Tibial artery (tissue), 4 donors: ENCODE data around the gene ENTR1.
"Not testable (repeated sequence)": the region's sequence is repeated elsewhere in the genome, so short reads cannot be mapped to it uniquely, and the experiment has no call there.

Experiments
- DNase-seq, 2 donors: peaks; one replicate each; pipeline ENCODE4 v3.0.0-alpha.2; 2019
- H3K27ac ChIP-seq, 2 donors: fragments of 200-600 bp; sonication (generic) in 1 of 2; 1 replicate in 1 of 2; 2 replicates in 1 of 2; pipeline ENCODE4 v1.5.1; 2018 to 2019; ENCODE audit warnings: mild to moderate bottlenecking in 1 of 2
- H3K27me3 ChIP-seq, 2 donors: fragments of 200-600 bp; sonication (generic) in 1 of 2; one replicate each; pipeline versions ENCODE4 v1.5.1 to v1.6.0; 2016 to 2019
- H3K36me3 ChIP-seq, 3 donors: fragments of 200-600 bp; sonication (generic) in 2 of 3; one replicate each; pipeline ENCODE4 v1.5.1; 2016 to 2019; ENCODE audit warnings: mild to moderate bottlenecking in 2 of 3
- H3K4me1 ChIP-seq, 4 donors: fragments of 200-600 bp; sonication (generic) in 2 of 4; 1 replicate in 3 of 4; 2 replicates in 1 of 4; pipeline ENCODE4 v1.5.1; 2016 to 2019
- H3K4me3 ChIP-seq, 2 donors: fragments of 200-600 bp; sonication (generic) in 1 of 2; 1 replicate in 1 of 2; 2 replicates in 1 of 2; pipeline ENCODE4 v1.5.1; 2018 to 2019; ENCODE audit warnings: mild to moderate bottlenecking in 2 of 2
- H3K9me3 ChIP-seq, 3 donors: fragments of 200-600 bp; sonication (generic) in 1 of 3; one replicate each; pipeline ENCODE4 v1.5.1; 2016 to 2019
- CTCF ChIP-seq, 2 experiments: fragments of 200-600 bp in 1 of 2; fragments of 450-650 bp in 1 of 2; IDR thresholded peaks; one replicate each; pipeline ENCODE4 v1.5.1; 2017 to 2019; ENCODE audit warnings: antibody characterized with exemption in 2 of 2, mild to moderate bottlenecking in 1 of 2, moderate library complexity in 1 of 2
- intact Hi-C: fragments of 100-400 bp; cut with DNase I; formaldehyde crosslinking; loops from one replicate; pipeline ENCODE4 v1.15.0; 2023; ENCODE audit warnings: low total_unique reads

Gene ENTR1

GRCh38 chr9:136412962-136413361 is 2.5 kb upstream of the ENTR1 start:
- Histone ChIP-seq H3K4me1 (peaks cover 0 to 29% (median 24%) of the 10 kb centered on the region in 4 donors), H3K27me3 (no peaks in the 10 kb centered on the region), H3K27ac (no peak overlapping the region), H3K36me3 (peaks cover 45 to 58% (median 55%) of the 10 kb centered on the region in 3 donors), H3K9me3 (no peaks in the 10 kb centered on the region), H3K4me3 (no peak overlapping the region)
- DNase-seq = no peak
- intact Hi-C loops = no loop called here
- TF ChIP-seq CTCF (IDR thresholded peaks at IDR 0.05) = no peak

GRCh38 chr9:136411378-136411777 is 964 bp upstream of the ENTR1 start:
- no peaks in the 10 kb centered on the region for H3K27me3 ChIP-seq
- intact Hi-C loops = no loop called here
- H3K4me1 ChIP-seq = peaks cover 0 to 29% (median 24%) of the 10 kb centered on the region in 4 donors
- no peak for TF ChIP-seq CTCF (IDR thresholded peaks at IDR 0.05)
- H3K27ac ChIP-seq = peak overlapping the region in 1 of 2 donors; percentile 79
- H3K9me3 ChIP-seq = no peaks in the 10 kb centered on the region
- H3K36me3 ChIP-seq = peaks cover 35 to 55% (median 54%) of the 10 kb centered on the region in 3 donors
- no peak for DNase-seq
- H3K4me3 ChIP-seq = peak overlapping the region; percentile 69 to 84

GRCh38 chr9:136409557-136410455 is 608 bp downstream of the ENTR1 start:
- Histone ChIP-seq H3K9me3 (no peaks in the 10 kb centered on the region), H3K4me3 (peak overlapping the region; percentile 69 to 84), H3K36me3 (peaks cover 38 to 55% (median 48%) of the 10 kb centered on the region in 3 donors), H3K27me3 (no peaks in the 10 kb centered on the region), H3K4me1 (peaks cover 0 to 29% (median 24%) of the 10 kb centered on the region in 4 donors), H3K27ac (peak overlapping the region; percentile 79 to 87)
- intact Hi-C loops = no loop called here
- no peak for DNase-seq
- TF ChIP-seq CTCF (IDR thresholded peaks at IDR 0.05) = no peak

GRCh38 chr9:136407911-136408310 is 2.5 kb downstream of the ENTR1 start:
- no peak overlapping the region for H3K4me3 ChIP-seq
- no peaks in the 10 kb centered on the region for H3K9me3 ChIP-seq
- H3K27me3 ChIP-seq = no peaks in the 10 kb centered on the region
- no peak for TF ChIP-seq CTCF (IDR thresholded peaks at IDR 0.05)
- intact Hi-C loops = no loop called here
- no peak overlapping the region for H3K27ac ChIP-seq
- no peak for DNase-seq
- H3K4me1 ChIP-seq = peaks cover 0 to 28% (median 24%) of the 10 kb centered on the region in 4 donors
- peaks cover 23 to 53% (median 46%) of the 10 kb centered on the region in 3 donors for H3K36me3 ChIP-seq

GRCh38 chr9:136407061-136407460 is 3.4 kb downstream of the ENTR1 start:
- H3K27ac ChIP-seq, H3K9me3 ChIP-seq, DNase-seq, H3K4me3 ChIP-seq, intact Hi-C loops, H3K27me3 ChIP-seq: not testable (repeated sequence)
- H3K4me1 ChIP-seq = peaks cover 0 to 26% (median 22%) of the 10 kb centered on the region in 4 donors
- H3K36me3 ChIP-seq = peaks cover 19 to 56% (median 44%) of the 10 kb centered on the region in 3 donors

- Histone ChIP-seq H3K4me1 (peaks cover 0 to 15% (median 12%) of the 10 kb centered on the region in 4 donors), H3K36me3 (peaks cover 19 to 60% (median 44%) of the 10 kb centered on the region in 3 donors)
- DNase-seq, H3K27me3 ChIP-seq, H3K27ac ChIP-seq, intact Hi-C loops, H3K4me3 ChIP-seq, H3K9me3 ChIP-seq: not testable (repeated sequence)
These were observed 4.5 kb downstream of the ENTR1 start for GRCh38 chr9:136405904-136406303.
